IMR-90 (cell line): Measurements from ENCODE around the gene MCTP2. TPM values are rescaled to one million over a fixed set of nuclear protein-coding genes. Genes with fewer than 3 reads are reported as not detected.

ENCODE experiments used
- ATAC-seq: fragments of 200-7000 bp; cut with Tn5 transposase; 2 replicates; pipeline ENCODE4 v1.9.1; 2020; ENCODE audit warnings: low read depth, mild to moderate bottlenecking, moderate library complexity
- BruUV-seq: library from RNA; stranded (reverse); fragments of 400-500 nt; replicated peaks from 2 replicates; lab custom pipeline; 2021; lab: Mats Ljungman, UMichigan
- CTCF ChIA-PET: fragments of 300-600 bp; formaldehyde crosslinking; extraction: SDS; loops from one replicate; lab custom pipeline; 2021; ENCODE audit warnings: antibody characterized with exemption; lab: Yijun Ruan, JAX
- POLR2A ChIA-PET: fragments of 300-600 bp; sonication (Branson Sonifier 250); formaldehyde crosslinking; loops from one replicate; lab custom pipeline; 2022; ENCODE audit warnings: antibody characterized with exemption; ENCODE audit not compliant: unreplicated experiment; lab: Charles Lee
- DNase-seq: peaks from one replicate; pipeline ENCODE4 v3.0.0; 2013
- H2AFZ ChIP-seq: replicated peaks from 2 replicates; pipeline ENCODE3; 2013; ENCODE audit warnings: low read length, mild to moderate bottlenecking; ENCODE audit not compliant: poor library complexity
- H2AK5ac ChIP-seq: 2 replicates; pipeline ENCODE4 v1.6.1; 2013; ENCODE audit warnings: low read depth, low read length, inconsistent platforms
- H2AK9ac ChIP-seq: replicated peaks from 2 replicates; pipeline ENCODE3; 2013; ENCODE audit warnings: mild to moderate bottlenecking, low read depth, low read length, moderate library complexity; ENCODE audit not compliant: poor library complexity
- H2BK120ac ChIP-seq: 2 replicates; pipeline ENCODE4 v1.6.1; 2013; ENCODE audit warnings: low read depth, low read length, inconsistent platforms
- H2BK15ac ChIP-seq: 3 replicates; pipeline ENCODE4 v1.6.1; 2013; ENCODE audit warnings: low read depth, low read length, inconsistent platforms
- H2BK20ac ChIP-seq: 2 replicates; pipeline ENCODE4 v1.6.1; 2013; ENCODE audit warnings: low read depth, mild to moderate bottlenecking, inconsistent platforms, low read length, moderate library complexity
- H2BK5ac ChIP-seq: 2 replicates; pipeline ENCODE4 v1.6.1; 2013; ENCODE audit warnings: mild to moderate bottlenecking, low read depth, low read length, inconsistent platforms; ENCODE audit not compliant: poor library complexity, severe bottlenecking
- H3K14ac ChIP-seq: replicated peaks from 2 replicates; pipeline ENCODE4 v1.6.1; 2013; ENCODE audit warnings: low read depth, low read length, inconsistent platforms
- H3K18ac ChIP-seq: 2 replicates; pipeline ENCODE4 v1.6.1; 2013; ENCODE audit warnings: low read depth, low read length, control low read depth
- H3K23ac ChIP-seq: 2 replicates; pipeline ENCODE4 v1.6.1; 2013; ENCODE audit warnings: low read depth, low read length, inconsistent platforms
- H3K27ac ChIP-seq: 2 replicates; pipeline ENCODE4 v1.5.1; 2013; ENCODE audit warnings: mild to moderate bottlenecking, control low read depth, low read length; ENCODE audit not compliant: insufficient read depth
- H3K27me3 ChIP-seq: 2 replicates; pipeline ENCODE4 v1.6.1; 2013; ENCODE audit warnings: low read length; ENCODE audit not compliant: control insufficient read depth, insufficient read depth
- H3K36me3 ChIP-seq: 2 replicates; pipeline ENCODE4 v1.6.1; 2013; ENCODE audit warnings: low read length, mixed read lengths; ENCODE audit not compliant: control insufficient read depth, insufficient read depth
- H3K4ac ChIP-seq: 2 replicates; pipeline ENCODE4 v1.6.1; 2013; ENCODE audit warnings: low read depth, low read length, inconsistent platforms
- H3K4me1 ChIP-seq: 2 replicates; pipeline ENCODE4 v1.6.1; 2013; ENCODE audit warnings: low read length, mixed read lengths; ENCODE audit not compliant: control insufficient read depth, insufficient read depth
- H3K4me2 ChIP-seq: 2 replicates; pipeline ENCODE4 v1.6.1; 2013; ENCODE audit warnings: low read depth, mild to moderate bottlenecking, control low read depth, low read length, moderate library complexity
- H3K4me3 ChIP-seq: 2 replicates; pipeline ENCODE4 v1.5.1; 2013; ENCODE audit warnings: low read depth, mild to moderate bottlenecking, control low read depth, low read length, moderate library complexity; ENCODE audit not compliant: insufficient read depth
- H3K56ac ChIP-seq: 2 replicates; pipeline ENCODE4 v1.6.1; 2013; ENCODE audit warnings: low read length, inconsistent platforms; ENCODE audit not compliant: insufficient read depth; ENCODE audit errors: extremely low read depth
- H3K79me1 ChIP-seq, 2 experiments: 2 replicates each; pipeline ENCODE4 v1.6.1; 2013; ENCODE audit warnings: low read length in 2 of 2, inconsistent platforms in 1 of 2, low read depth in 1 of 2
- H3K9ac ChIP-seq: 2 replicates; pipeline ENCODE4 v1.6.1; 2013; ENCODE audit warnings: low read depth, low read length, control low read depth
- H3K9me1 ChIP-seq: 2 replicates; pipeline ENCODE4 v1.6.1; 2013; ENCODE audit warnings: low read length, inconsistent platforms; ENCODE audit not compliant: insufficient read depth
- H3K9me3 ChIP-seq: 2 replicates; pipeline ENCODE4 v1.6.1; 2013; ENCODE audit warnings: low read length; ENCODE audit not compliant: control insufficient read depth, insufficient read depth
- H4K20me1 ChIP-seq: 2 replicates; pipeline ENCODE4 v1.6.1; 2013; ENCODE audit warnings: low read length, inconsistent platforms; ENCODE audit not compliant: insufficient read depth
- H4K5ac ChIP-seq: 2 replicates; pipeline ENCODE4 v1.6.1; 2013; ENCODE audit warnings: mild to moderate bottlenecking, low read depth, low read length, control low read depth
- H4K8ac ChIP-seq, 2 experiments: 2 replicates each; pipeline ENCODE4 v1.6.1; 2013; ENCODE audit warnings: low read depth in 2 of 2, low read length in 2 of 2, control low read depth in 1 of 2, inconsistent platforms in 1 of 2
- H4K91ac ChIP-seq: 2 replicates; pipeline ENCODE4 v1.6.1; 2013; ENCODE audit warnings: low read depth, low read length, inconsistent platforms; ENCODE audit not compliant: insufficient read depth
- CEBPB ChIP-seq: IDR thresholded peaks from 2 replicates; pipeline ENCODE4 v1.6.1; 2012; ENCODE audit warnings: low read depth, low read length, improper control_type of control experiment
- MAFK ChIP-seq: IDR thresholded peaks from 2 replicates; pipeline ENCODE4 v1.6.1; 2012; ENCODE audit warnings: low read depth, low read length, improper control_type of control experiment
- NFE2L2 ChIP-seq: fragments of 150-350 bp; IDR thresholded peaks from 2 replicates; pipeline ENCODE4 v1.6.1; 2016; ENCODE audit warnings: low read depth, mild to moderate bottlenecking, low read length
- POLR2A ChIP-seq: IDR thresholded peaks from 2 replicates; pipeline ENCODE4 v1.6.1; 2012; ENCODE audit warnings: mild to moderate bottlenecking, low read depth, low read length
- WGBS, 2 experiments: methylation state at CpG; one replicate each; pipeline versions ENCODE4 v1.1.5 to v1.1.7; 2013; ENCODE audit warnings: missing lambda C conversion rate in 2 of 2; ENCODE audit not compliant: insufficient read length in 1 of 2; ENCODE audit errors: extremely low coverage in 2 of 2; 5-methylcytosine and 5-hydroxymethylcytosine counted together
- dilution Hi-C: fragments of 300-500 bp; cut with HindIII; formaldehyde crosslinking; loops from one replicate; pipeline ENCODE4 v1.14.3; 2018; ENCODE audit warnings: low sequenced_read_pairs; ENCODE audit not compliant: unreplicated experiment
- in situ Hi-C: fragments of 300-500 bp; cut with MboI; formaldehyde crosslinking; loops from 3 replicates; pipeline ENCODE4 v1.14.3; 2019; ENCODE audit warnings: low sequenced_read_pairs, inconsistent platforms, mixed read lengths
- intact Hi-C: fragments of 100-400 bp; cut with micrococcal nuclease; formaldehyde crosslinking; loops from 2 replicates; pipeline ENCODE4 v1.10.0; 2022
- polyA plus RNA-seq, 3 experiments: library from polyadenylated mRNA; depleted of rRNA; stranded (reverse); fragments of >200 nt; gene quantifications; 2 replicates each; pipeline ENCODE4 v1.2.3, GENCODE V29; 2012; ENCODE audit warnings: low replicate concordance in 1 of 3
- total RNA-seq: library from RNA; depleted of rRNA; stranded (reverse); fragments of >200 nt; gene quantifications from 2 replicates; pipeline ENCODE4 v1.2.3, GENCODE V29; 2012

MCTP2 gene
- total and polyA plus RNA-seq, 2 of the 4 experiments (the other 2 are of a cell fraction) = 5.1 to 9.9 TPM

GRCh38 chr15:94503293-94503692 is 271.9 kb downstream of the MCTP2 start:
- Histone ChIP-seq H3K18ac (no peak overlapping the region), H2BK120ac (no peak overlapping the region), H2AK5ac (no peak overlapping the region), H2BK15ac (no peak overlapping the region), H3K4ac (no peak overlapping the region), H3K9me1 (no peaks in the 10 kb centered on the region), H3K27ac (no peak overlapping the region), H2BK5ac (no peak overlapping the region), H3K36me3 (no peaks in the 10 kb centered on the region), H3K4me3 (no peak overlapping the region), H4K5ac (no peak overlapping the region), H3K4me2 (no peak overlapping the region), H3K9me3 (peaks cover 10% of the 10 kb centered on the region), H3K9ac (no peak overlapping the region), H2AK9ac (no peak overlapping the region), H2BK20ac (no peak overlapping the region), H4K20me1 (no peaks in the 10 kb centered on the region), H3K79me1 (no peaks in the 10 kb centered on the region), H3K4me1 (no peaks in the 10 kb centered on the region), H3K23ac (no peak overlapping the region), H2AFZ (no peak overlapping the region), H3K14ac (no peak overlapping the region), H4K91ac (no peak overlapping the region), H4K8ac (no peak overlapping the region), H3K27me3 (no peaks in the 10 kb centered on the region), H3K56ac (no peak overlapping the region)
- intact Hi-C loops = no loop called here
- TF ChIP-seq NFE2L2 = peak; percentile 91
- TF ChIP-seq MAFK = peak; percentile 49; the same call in 1 of the 2 replicates
- no peak for TF ChIP-seq CEBPB
- TF ChIP-seq POLR2A = no peak
- in situ Hi-C loops = no loop called here
- no CpG with 5 or more reads among the region's 2 CpGs for WGBS, 2 experiments
- ChIA-PET POLR2A (no interaction called here), CTCF (interaction anchor here (0.6 kb wide), 1 partner anchor 23 kb away, joined by 3 read pairs; no protein-coding TSS in a partner anchor)
- DNase-seq = no peak
- no TSS peak for BruUV-seq
- no peak for ATAC-seq
- dilution Hi-C loops = no loop called here
